ENCODE measurements around the gene CPXM1. TPM values are rescaled to one million over a fixed set of nuclear protein-coding genes. Genes with fewer than 3 reads are reported as not detected.

The CPXM1 gene
- total RNA-seq, 1 experiment from 2014 or later, result 0.17 TPM

GRCh38 chr20:2820084-2820895 is 19.9 kb upstream of the CPXM1 start:
- Histone ChIP-seq H3K4me1 (ENCODE audit: control insufficient read depth in 1 of 2, insufficient read depth in 2 of 2, low read length in 2 of 2) (peaks cover 3 to 7% of the 10 kb centered on the region in 2 experiments; a peak in 3 of 4 replicates), H3K9me2 (ENCODE audit: insufficient read depth) (no peaks in the 10 kb centered on the region), H3K9me3 (ENCODE audit: control insufficient read depth in 1 of 2, insufficient read depth in 1 of 2, low read depth in 1 of 2, low read length in 2 of 2) (no peaks in the 10 kb centered on the region), H3K36me3 (ENCODE audit: control insufficient read depth in 1 of 2, insufficient read depth in 2 of 2, low read length in 2 of 2) (no peaks in the 10 kb centered on the region), H2AFZ (ENCODE audit: low read depth, low read length, poor library complexity, severe bottlenecking) (no peak overlapping the region), H3K79me2 (ENCODE audit: insufficient read depth, low read length) (no peaks in the 10 kb centered on the region), H3K4me2 (ENCODE audit: low read length) (no peak overlapping the region), H3K4me3 (replicated peaks in 1 of 2; ENCODE audit: low read depth in 1 of 2, low read length in 2 of 2) (no peak overlapping the region), H3K27me3 (ENCODE audit: insufficient read depth, low read length) (peaks cover 3% of the 10 kb centered on the region; the same call in 1 of the 2 replicates), H3K27ac (ENCODE audit: low read depth, low read length) (no peak overlapping the region), H3K9ac (ENCODE audit: low read length) (no peak overlapping the region), H4K20me1 (ENCODE audit: insufficient read depth) (no peaks in the 10 kb centered on the region)
- BruUV-seq (replicated peaks), result no TSS peak
- TF ChIP-seq ELF1 (IDR thresholded peaks at IDR 0.05; ENCODE audit: borderline replicate concordance, low read depth), result no peak
- no peak for TF ChIP-seq ZFX (IDR thresholded peaks at IDR 0.05)
- TF ChIP-seq YY1 (IDR thresholded peaks at IDR 0.05; ENCODE audit: extremely low read depth, insufficient replicate concordance, low read depth, low read length), result no peak
- TF ChIP-seq SP1 (IDR thresholded peaks at IDR 0.05; ENCODE audit: low read depth), result no peak
- no peak for TF ChIP-seq JUND (IDR thresholded peaks at IDR 0.05)
- no peak for TF ChIP-seq FOSL1 (IDR thresholded peaks at IDR 0.05; ENCODE audit: low read depth)
- TF ChIP-seq, protein P1, sequence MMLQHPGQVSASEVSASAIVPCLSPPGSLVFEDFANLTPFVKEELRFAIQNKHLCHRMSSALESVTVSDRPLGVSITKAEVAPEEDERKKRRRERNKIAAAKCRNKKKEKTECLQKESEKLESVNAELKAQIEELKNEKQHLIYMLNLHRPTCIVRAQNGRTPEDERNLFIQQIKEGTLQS (IDR thresholded peaks at IDR 0.05), result no peak
- no peak for TF ChIP-seq SRF (IDR thresholded peaks at IDR 0.05; ENCODE audit: low read depth)
- no peak for TF ChIP-seq EZH2 (IDR thresholded peaks at IDR 0.05)
- no peak for TF ChIP-seq RAD21 (IDR thresholded peaks at IDR 0.05; ENCODE audit: low read depth)
- TF ChIP-seq, protein P2, sequence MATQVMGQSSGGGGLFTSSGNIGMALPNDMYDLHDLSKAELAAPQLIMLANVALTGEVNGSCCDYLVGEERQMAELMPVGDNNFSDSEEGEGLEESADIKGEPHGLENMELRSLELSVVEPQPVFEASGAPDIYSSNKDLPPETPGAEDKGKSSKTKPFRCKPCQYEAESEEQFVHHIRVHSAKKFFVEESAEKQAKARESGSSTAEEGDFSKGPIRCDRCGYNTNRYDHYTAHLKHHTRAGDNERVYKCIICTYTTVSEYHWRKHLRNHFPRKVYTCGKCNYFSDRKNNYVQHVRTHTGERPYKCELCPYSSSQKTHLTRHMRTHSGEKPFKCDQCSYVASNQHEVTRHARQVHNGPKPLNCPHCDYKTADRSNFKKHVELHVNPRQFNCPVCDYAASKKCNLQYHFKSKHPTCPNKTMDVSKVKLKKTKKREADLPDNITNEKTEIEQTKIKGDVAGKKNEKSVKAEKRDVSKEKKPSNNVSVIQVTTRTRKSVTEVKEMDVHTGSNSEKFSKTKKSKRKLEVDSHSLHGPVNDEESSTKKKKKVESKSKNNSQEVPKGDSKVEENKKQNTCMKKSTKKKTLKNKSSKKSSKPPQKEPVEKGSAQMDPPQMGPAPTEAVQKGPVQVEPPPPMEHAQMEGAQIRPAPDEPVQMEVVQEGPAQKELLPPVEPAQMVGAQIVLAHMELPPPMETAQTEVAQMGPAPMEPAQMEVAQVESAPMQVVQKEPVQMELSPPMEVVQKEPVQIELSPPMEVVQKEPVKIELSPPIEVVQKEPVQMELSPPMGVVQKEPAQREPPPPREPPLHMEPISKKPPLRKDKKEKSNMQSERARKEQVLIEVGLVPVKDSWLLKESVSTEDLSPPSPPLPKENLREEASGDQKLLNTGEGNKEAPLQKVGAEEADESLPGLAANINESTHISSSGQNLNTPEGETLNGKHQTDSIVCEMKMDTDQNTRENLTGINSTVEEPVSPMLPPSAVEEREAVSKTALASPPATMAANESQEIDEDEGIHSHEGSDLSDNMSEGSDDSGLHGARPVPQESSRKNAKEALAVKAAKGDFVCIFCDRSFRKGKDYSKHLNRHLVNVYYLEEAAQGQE (IDR thresholded peaks at IDR 0.05; ENCODE audit: low read depth), result no peak
- no peak for TF ChIP-seq EZH2phosphoT487 (IDR thresholded peaks at IDR 0.05; ENCODE audit: borderline replicate concordance)
- TF ChIP-seq SIN3A (IDR thresholded peaks at IDR 0.05; ENCODE audit: low read depth), result no peak
- no peak for TF ChIP-seq ZNF274 (IDR thresholded peaks at IDR 0.05; ENCODE audit: low read depth, low read length)
- TF ChIP-seq, protein P3, sequence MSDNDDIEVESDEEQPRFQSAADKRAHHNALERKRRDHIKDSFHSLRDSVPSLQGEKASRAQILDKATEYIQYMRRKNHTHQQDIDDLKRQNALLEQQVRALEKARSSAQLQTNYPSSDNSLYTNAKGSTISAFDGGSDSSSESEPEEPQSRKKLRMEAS (IDR thresholded peaks at IDR 0.05), result no peak
- no peak for TF ChIP-seq CBX3 (IDR thresholded peaks at IDR 0.05; ENCODE audit: low read depth)
- TF ChIP-seq, protein P4, sequence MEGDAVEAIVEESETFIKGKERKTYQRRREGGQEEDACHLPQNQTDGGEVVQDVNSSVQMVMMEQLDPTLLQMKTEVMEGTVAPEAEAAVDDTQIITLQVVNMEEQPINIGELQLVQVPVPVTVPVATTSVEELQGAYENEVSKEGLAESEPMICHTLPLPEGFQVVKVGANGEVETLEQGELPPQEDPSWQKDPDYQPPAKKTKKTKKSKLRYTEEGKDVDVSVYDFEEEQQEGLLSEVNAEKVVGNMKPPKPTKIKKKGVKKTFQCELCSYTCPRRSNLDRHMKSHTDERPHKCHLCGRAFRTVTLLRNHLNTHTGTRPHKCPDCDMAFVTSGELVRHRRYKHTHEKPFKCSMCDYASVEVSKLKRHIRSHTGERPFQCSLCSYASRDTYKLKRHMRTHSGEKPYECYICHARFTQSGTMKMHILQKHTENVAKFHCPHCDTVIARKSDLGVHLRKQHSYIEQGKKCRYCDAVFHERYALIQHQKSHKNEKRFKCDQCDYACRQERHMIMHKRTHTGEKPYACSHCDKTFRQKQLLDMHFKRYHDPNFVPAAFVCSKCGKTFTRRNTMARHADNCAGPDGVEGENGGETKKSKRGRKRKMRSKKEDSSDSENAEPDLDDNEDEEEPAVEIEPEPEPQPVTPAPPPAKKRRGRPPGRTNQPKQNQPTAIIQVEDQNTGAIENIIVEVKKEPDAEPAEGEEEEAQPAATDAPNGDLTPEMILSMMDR (IDR thresholded peaks at IDR 0.05 in 2 of 3, conservative IDR thresholded peaks at IDR 0.05 in 1 of 3; ENCODE audit: borderline replicate concordance in 1 of 3, insufficient read depth in 1 of 3, low read depth in 2 of 3, low read length in 2 of 3), result no peak
- TF ChIP-seq, protein P5, sequence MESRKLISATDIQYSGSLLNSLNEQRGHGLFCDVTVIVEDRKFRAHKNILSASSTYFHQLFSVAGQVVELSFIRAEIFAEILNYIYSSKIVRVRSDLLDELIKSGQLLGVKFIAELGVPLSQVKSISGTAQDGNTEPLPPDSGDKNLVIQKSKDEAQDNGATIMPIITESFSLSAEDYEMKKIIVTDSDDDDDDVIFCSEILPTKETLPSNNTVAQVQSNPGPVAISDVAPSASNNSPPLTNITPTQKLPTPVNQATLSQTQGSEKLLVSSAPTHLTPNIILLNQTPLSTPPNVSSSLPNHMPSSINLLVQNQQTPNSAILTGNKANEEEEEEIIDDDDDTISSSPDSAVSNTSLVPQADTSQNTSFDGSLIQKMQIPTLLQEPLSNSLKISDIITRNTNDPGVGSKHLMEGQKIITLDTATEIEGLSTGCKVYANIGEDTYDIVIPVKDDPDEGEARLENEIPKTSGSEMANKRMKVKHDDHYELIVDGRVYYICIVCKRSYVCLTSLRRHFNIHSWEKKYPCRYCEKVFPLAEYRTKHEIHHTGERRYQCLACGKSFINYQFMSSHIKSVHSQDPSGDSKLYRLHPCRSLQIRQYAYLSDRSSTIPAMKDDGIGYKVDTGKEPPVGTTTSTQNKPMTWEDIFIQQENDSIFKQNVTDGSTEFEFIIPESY (IDR thresholded peaks at IDR 0.05; ENCODE audit: extremely low read depth, insufficient replicate concordance, low read length), result no peak
- no peak for TF ChIP-seq TCF7L2 (IDR thresholded peaks at IDR 0.05; ENCODE audit: borderline replicate concordance, extremely low read depth, insufficient read depth, insufficient read length)
- DNase-seq (ENCODE audit: low read depth, low spot score), result no peak
- CTCF ChIA-PET, result no interaction called here
- RAD21 ChIA-PET (ENCODE audit: low non-redundant PET in 1 of 2, low total read pairs in 2 of 2, uncharacterized antibody in 2 of 2, unreplicated experiment in 2 of 2), result no interaction called here
- POLR2A ChIA-PET, result no interaction called here
- no peak for ATAC-seq
- intact Hi-C loops (cut with micrococcal nuclease), result no loop called here
